Fibroblast of the aortic adventitia (primary cell): Measurements from ENCODE around the gene RIMBP2. TPM values are rescaled to one million over a fixed set of nuclear protein-coding genes. Genes with fewer than 3 reads are reported as not detected.

Source experiments
- DNase-seq: peaks from one replicate; pipeline ENCODE4 v3.0.0-alpha.2; 2010; ENCODE audit warnings: low read depth
- H3K4me3 ChIP-seq: 2 replicates; pipeline ENCODE4 v1.5.1; 2011; ENCODE audit warnings: low read depth, mild to moderate bottlenecking, control low read depth, low read length, moderate library complexity
- CTCF ChIP-seq: IDR thresholded peaks from 2 replicates; pipeline ENCODE4 v1.5.1; 2011; ENCODE audit warnings: mild to moderate bottlenecking, low read length, control low read depth, inconsistent platforms; ENCODE audit not compliant: insufficient read depth
- total RNA-seq: library from RNA; depleted of rRNA; stranded (reverse); fragments of >200 nt; gene quantifications from 2 replicates; pipeline ENCODE4 v1.2.3, GENCODE V29; 2012; ENCODE audit warnings: low replicate concordance

RIMBP2 gene
- total RNA-seq, 1 donor, result not detected

DNA sequence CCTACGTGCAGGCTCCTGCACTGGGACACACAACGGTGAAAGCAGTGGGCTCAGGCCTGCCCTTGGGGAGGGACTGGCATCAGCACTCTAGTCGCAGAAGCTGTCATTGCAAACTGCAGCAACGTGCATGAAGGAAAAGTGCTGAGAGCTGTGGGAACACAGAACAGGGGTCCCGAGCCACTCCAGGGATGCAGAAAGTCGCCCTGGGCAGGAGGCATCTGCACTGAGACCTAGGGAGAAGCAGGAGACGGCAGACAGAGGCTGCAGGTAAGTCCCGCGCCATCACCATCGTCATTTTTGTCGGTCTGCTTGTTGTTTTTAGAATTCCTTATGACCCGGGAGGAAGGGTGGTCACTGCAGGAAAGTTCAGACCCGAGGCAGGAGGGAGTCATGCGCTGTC, 21.6 kb upstream of the RIMBP2 start:
- no peak overlapping the region for H3K4me3 ChIP-seq
- TF ChIP-seq CTCF, result no peak
- DNase-seq, result no peak

- no peak for TF ChIP-seq CTCF
These were observed 13.2 kb upstream of the RIMBP2 start for GRCh38 chr12:130729344-130729743.

GRCh38 chr12:130728158-130729058, 12.3 kb upstream of the RIMBP2 start:
- no peak for DNase-seq
- no peak for TF ChIP-seq CTCF
- H3K4me3 ChIP-seq, result no peak overlapping the region

More at GRCh38 chr12:130729344-130729743, 13.2 kb upstream of the RIMBP2 start:
- DNase-seq, result no peak
- H3K4me3 ChIP-seq, result no peak overlapping the region

DNA sequence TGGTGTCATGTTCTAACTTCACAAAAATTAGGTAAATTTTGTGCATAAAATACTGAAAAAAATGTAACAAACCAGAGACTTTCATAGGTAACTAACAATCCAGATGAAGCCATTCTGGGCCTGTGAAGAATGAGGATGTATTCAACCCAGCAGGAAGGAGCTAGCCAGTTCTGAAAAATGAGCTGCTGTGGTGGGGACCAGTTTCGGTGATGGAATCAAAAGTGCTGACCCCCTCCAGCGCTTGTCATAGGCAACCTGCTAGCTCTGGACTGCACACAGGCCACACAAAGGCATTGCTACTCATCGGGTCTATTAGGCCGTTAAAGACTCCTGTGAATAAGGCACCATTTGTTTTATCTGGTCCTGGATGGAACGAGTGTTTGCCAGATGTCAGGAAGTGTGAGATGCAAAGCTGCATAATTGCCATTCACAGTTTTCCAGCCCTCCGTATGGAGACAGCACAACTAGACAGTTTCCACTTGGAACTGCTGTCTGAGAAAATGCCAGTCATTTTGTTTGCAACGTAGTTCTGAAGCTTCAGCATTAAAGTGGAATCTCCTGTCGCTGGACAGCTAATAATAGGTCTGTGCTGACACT, 3.3 kb upstream of the RIMBP2 start:
- TF ChIP-seq CTCF, result no peak
- no peak overlapping the region for H3K4me3 ChIP-seq
- no peak for DNase-seq

DNA sequence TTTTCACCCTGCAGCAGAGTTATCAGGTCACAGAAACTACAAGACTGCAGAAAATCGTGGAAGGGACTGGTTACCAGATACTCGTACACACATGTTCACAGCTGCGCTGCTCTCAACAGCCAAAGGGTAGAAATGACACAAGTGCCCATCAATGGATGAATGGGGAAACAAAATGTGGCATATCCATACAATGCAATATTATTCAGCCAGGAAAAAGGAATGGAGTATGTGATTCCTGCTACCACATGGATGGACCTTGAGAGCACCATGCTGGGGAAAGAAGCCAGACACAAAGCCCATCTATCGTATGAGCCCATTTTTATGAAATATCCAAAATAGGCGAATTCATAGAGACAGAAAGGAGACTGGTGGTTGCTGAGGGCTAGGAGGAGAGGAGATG, 1.7 kb upstream of the RIMBP2 start:
- no peak for DNase-seq
- no peak overlapping the region for H3K4me3 ChIP-seq
- no peak for TF ChIP-seq CTCF

- no peak overlapping the region for H3K4me3 ChIP-seq
- no peak for TF ChIP-seq CTCF
- no peak for DNase-seq
These were observed 869 bp upstream of the RIMBP2 start for GRCh38 chr12:130716969-130717366.
